Esophagus muscularis mucosa (tissue), 3 donors: ENCODE measurements around the gene OSBPL10.

Source experiments
- CTCF ChIP-seq, 3 experiments: fragments of 200-600 bp in 2 of 3; fragments of 450-650 bp in 1 of 3; sonication (generic) in 2 of 3; IDR thresholded peaks; one replicate each; pipeline ENCODE4 v1.5.1; 2017 to 2019; ENCODE audit warnings: antibody characterized with exemption in 3 of 3, mild to moderate bottlenecking in 2 of 3, moderate library complexity in 1 of 3
- POLR2A ChIP-seq: fragments of 450-650 bp; IDR thresholded peaks from one replicate; pipeline ENCODE4 v1.6.1; 2017; ENCODE audit warnings: antibody characterized with exemption, moderate library complexity, mild to moderate bottlenecking, low read depth
- POLR2AphosphoS5 ChIP-seq, 2 donors: sonication (generic); formaldehyde crosslinking; IDR thresholded peaks; one replicate each; pipeline ENCODE4 v1.6.1; 2017; ENCODE audit warnings: antibody characterized with exemption in 2 of 2

DNA sequence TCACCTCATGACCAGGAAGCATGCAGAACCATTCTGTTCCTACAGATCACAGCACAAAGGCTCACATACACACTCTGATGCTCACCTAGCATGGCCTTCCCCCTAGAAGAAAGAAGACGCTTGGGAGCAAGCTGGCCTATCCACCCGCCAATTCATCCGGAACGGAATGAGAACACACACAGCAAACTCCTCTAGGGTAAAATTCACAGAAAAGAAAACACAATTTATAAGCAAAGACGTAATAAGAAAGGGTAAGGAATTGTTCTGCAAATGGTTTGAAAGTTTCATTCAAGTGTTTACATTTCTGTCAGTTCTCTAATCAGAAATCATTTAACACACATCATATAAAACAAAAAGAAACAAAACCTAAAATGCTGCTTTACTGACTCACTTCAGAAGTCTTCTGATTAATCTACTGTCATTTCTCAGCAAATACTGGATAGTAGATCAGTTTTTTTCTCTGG lies 218.1 kb downstream of the OSBPL10 start:
- TF ChIP-seq POLR2A (no peak), POLR2AphosphoS5 (IDR thresholded peaks at IDR 0.05) (no peak), CTCF (IDR thresholded peaks at IDR 0.05) (no peak)
